Gastrocnemius medialis (tissue), 4 donors: ENCODE measurements around the gene SLC29A3.

Source experiments
- POLR2A ChIP-seq, 2 donors: fragments of 450-650 bp; IDR thresholded peaks; one replicate each; pipeline ENCODE4 v1.6.1; 2017; ENCODE audit warnings: antibody characterized with exemption in 2 of 2, mild to moderate bottlenecking in 2 of 2, moderate library complexity in 2 of 2
- TF ChIP-seq, protein P1 (sequence below), 5 experiments: fragments of 450-650 bp in 3 of 5; fragments of 200-600 bp in 2 of 5; sonication (generic) in 2 of 5; IDR thresholded peaks in 4 of 5; conservative IDR thresholded peaks in 1 of 5; 1 replicate in 4 of 5; 2 replicates in 1 of 5; pipeline ENCODE4 v1.5.1; 2016 to 2019; ENCODE audit warnings: antibody characterized with exemption in 5 of 5, mild to moderate bottlenecking in 3 of 5, moderate library complexity in 3 of 5

DNA sequence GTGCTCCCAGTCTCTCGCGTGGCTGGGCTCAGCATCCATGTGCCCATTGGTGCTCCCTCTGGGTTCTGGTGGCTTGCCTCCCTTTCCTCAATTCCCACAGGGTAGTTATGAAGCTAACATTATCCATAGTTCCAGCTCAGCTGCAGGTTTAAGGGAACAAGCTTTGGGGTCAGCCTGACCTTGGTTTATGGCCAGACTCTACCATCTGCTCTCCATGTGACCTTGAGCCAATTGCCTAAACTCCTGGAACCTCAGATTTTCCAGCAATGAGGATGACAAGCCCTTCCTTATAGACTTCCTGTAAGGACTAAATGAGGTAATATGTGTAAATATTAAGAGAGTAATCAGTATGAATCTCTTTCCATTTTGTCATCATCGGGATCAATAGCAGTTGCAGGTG lies 10.1 kb upstream of the SLC29A3 start:
- TF ChIP-seq, protein P1, sequence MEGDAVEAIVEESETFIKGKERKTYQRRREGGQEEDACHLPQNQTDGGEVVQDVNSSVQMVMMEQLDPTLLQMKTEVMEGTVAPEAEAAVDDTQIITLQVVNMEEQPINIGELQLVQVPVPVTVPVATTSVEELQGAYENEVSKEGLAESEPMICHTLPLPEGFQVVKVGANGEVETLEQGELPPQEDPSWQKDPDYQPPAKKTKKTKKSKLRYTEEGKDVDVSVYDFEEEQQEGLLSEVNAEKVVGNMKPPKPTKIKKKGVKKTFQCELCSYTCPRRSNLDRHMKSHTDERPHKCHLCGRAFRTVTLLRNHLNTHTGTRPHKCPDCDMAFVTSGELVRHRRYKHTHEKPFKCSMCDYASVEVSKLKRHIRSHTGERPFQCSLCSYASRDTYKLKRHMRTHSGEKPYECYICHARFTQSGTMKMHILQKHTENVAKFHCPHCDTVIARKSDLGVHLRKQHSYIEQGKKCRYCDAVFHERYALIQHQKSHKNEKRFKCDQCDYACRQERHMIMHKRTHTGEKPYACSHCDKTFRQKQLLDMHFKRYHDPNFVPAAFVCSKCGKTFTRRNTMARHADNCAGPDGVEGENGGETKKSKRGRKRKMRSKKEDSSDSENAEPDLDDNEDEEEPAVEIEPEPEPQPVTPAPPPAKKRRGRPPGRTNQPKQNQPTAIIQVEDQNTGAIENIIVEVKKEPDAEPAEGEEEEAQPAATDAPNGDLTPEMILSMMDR (IDR thresholded peaks at IDR 0.05 in 4 of 5, conservative IDR thresholded peaks at IDR 0.05 in 1 of 5): no peak
- no peak for TF ChIP-seq POLR2A (IDR thresholded peaks at IDR 0.05)
